A549 (cell line): ENCODE measurements around the gene ARF1.

Experiments
- CTCF ChIP-seq: fragments of >200 bp; sonication (Bioruptor Twin); formaldehyde crosslinking; IDR thresholded peaks from 3 replicates; pipeline ENCODE4 v1.5.1; 2016
- POLR2A ChIP-seq: IDR thresholded peaks from 2 replicates; pipeline ENCODE4 v1.6.1; 2012; ENCODE audit warnings: mild to moderate bottlenecking, low read length

DNA sequence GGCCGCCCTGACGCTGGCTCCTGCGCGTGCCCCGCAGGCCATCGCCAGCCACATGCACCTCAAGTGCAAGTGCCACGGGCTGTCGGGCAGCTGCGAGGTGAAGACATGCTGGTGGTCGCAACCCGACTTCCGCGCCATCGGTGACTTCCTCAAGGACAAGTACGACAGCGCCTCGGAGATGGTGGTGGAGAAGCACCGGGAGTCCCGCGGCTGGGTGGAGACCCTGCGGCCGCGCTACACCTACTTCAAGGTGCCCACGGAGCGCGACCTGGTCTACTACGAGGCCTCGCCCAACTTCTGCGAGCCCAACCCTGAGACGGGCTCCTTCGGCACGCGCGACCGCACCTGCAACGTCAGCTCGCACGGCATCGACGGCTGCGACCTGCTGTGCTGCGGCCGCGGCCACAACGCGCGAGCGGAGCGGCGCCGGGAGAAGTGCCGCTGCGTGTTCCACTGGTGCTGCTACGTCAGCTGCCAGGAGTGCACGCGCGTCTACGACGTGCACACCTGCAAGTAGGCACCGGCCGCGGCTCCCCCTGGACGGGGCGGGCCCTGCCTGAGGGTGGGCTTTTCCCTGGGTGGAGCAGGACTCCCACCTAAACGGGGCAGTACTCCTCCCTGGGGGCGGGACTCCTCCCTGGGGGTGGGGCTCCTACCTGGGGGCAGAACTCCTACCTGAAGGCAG lies 23.4 kb upstream of the ARF1 start:
- TF ChIP-seq CTCF (no peak), POLR2A (no peak)
